H54 (cell line): ENCODE results near the gene MTO1.
A peak's percentile ranks its signal among the peaks of the same experiment; 100 is the strongest.
"Not testable (repeated sequence)": the region's sequence is repeated elsewhere in the genome, so short reads cannot be mapped to it uniquely, and the experiment has no call there.

Experiments
- DNase-seq: peaks from one replicate; pipeline ENCODE4 v3.0.0; 2011; ENCODE audit warnings: low spot score, mixed read lengths; ENCODE audit not compliant: insufficient read length
- FAIRE-seq: peaks from 3 replicates; lab custom pipeline; 2011; peaks lifted over from hg19 to GRCh38; lab: Jason Lieb, UNC
- POLR2A ChIP-seq: IDR thresholded peaks from 2 replicates; pipeline ENCODE4 v1.6.1; 2011; ENCODE audit warnings: low read depth, mild to moderate bottlenecking, low read length

Gene MTO1

GRCh38 chr6:73513496-73513854 lies 51.9 kb downstream of the MTO1 start:
- no peak for TF ChIP-seq POLR2A
- no peak for DNase-seq
- FAIRE-seq: no peak

- no peak for TF ChIP-seq POLR2A
- FAIRE-seq (no peak), DNase-seq (no peak)
These were observed 53.2 kb downstream of the MTO1 start for GRCh38 chr6:73514746-73515110.

GRCh38 chr6:73515204-73515655 lies 53.7 kb downstream of the MTO1 start:
- no peak for TF ChIP-seq POLR2A
- DNase-seq: no peak
- FAIRE-seq: peak; percentile 6

GRCh38 chr6:73516514-73517489 lies 55.3 kb downstream of the MTO1 start:
- no peak for TF ChIP-seq POLR2A
- FAIRE-seq: no peak
- DNase-seq: no peak

- not testable (repeated sequence) for FAIRE-seq, DNase-seq
These were observed 56.8 kb downstream of the MTO1 start for GRCh38 chr6:73518100-73518981.

GRCh38 chr6:73518982-73519881 lies 57.7 kb downstream of the MTO1 start:
- not testable (repeated sequence) for DNase-seq, FAIRE-seq

GRCh38 chr6:73519926-73520687 lies 58.6 kb downstream of the MTO1 start:
- DNase-seq (no peak), FAIRE-seq (no peak)
- no peak; the same call in 1 of the 2 replicates for TF ChIP-seq POLR2A

GRCh38 chr6:73520688-73521350 lies 59.3 kb downstream of the MTO1 start, which contains the start of gene EEF1A1:
EEF1A1 (minus strand) TSS chr6:73521032; CDS start chr6:73520026, 1,006 bp downstream.
- DNase-seq (peak; percentile 88), FAIRE-seq (peak; percentile 89)
- peak; percentile 99 for TF ChIP-seq POLR2A

GRCh38 chr6:73521351-73521985 lies 59.9 kb downstream of the MTO1 start:
- peak; percentile 46 for TF ChIP-seq POLR2A
- no peak for FAIRE-seq
- no peak for DNase-seq

GRCh38 chr6:73523434-73524123 lies 62.0 kb downstream of the MTO1 start:
- TF ChIP-seq POLR2A: peak; percentile 48; the same call in 1 of the 2 replicates
- FAIRE-seq (peak; percentile 20), DNase-seq (peak; percentile 54)
